KOPT-K1 (cell line): ENCODE results near the gene GAD2.

Experiments
- H3K27ac ChIP-seq: fragments of 200-600 bp; sonication (generic); 2 replicates; pipeline ENCODE4 v1.5.1; 2016; ENCODE audit warnings: antibody characterized with exemption, mild to moderate bottlenecking, low read depth, low read length; ENCODE audit not compliant: poor library complexity, severe bottlenecking
- H3K36me3 ChIP-seq: fragments of 200-600 bp; sonication (generic); 2 replicates; pipeline ENCODE4 v1.5.1; 2017; ENCODE audit warnings: antibody characterized with exemption, mild to moderate bottlenecking, low read length, moderate library complexity; ENCODE audit not compliant: insufficient read depth
- H3K9me3 ChIP-seq: fragments of 200-600 bp; sonication (generic); 2 replicates; pipeline ENCODE4 v1.5.1; 2017; ENCODE audit warnings: antibody characterized with exemption, low read length, mild to moderate bottlenecking; ENCODE audit not compliant: insufficient read depth, poor library complexity, severe bottlenecking

GAD2 gene

GRCh38 chr10:26216585-26217395 lies at the start of gene GAD2:
Gene GAD2 (plus strand): TSS chr10:26216774. CDS start chr10:26216810, 36 bp downstream.
- H3K9me3 ChIP-seq: peaks cover 25% of the 10 kb centered on the region
- no peak within 1 kb of the TSS for H3K27ac ChIP-seq
- no peaks in the 10 kb centered on the region for H3K36me3 ChIP-seq

- Histone ChIP-seq H3K9me3 (no peaks in the 10 kb centered on the region), H3K27ac (no peak overlapping the region), H3K36me3 (no peaks in the 10 kb centered on the region)
These were observed 47.1 kb upstream of the GAD2 start for GRCh38 chr10:26169466-26169865.

GRCh38 chr10:26172131-26172530 lies 44.4 kb upstream of the GAD2 start:
- Histone ChIP-seq H3K27ac (no peak overlapping the region), H3K36me3 (no peaks in the 10 kb centered on the region), H3K9me3 (no peaks in the 10 kb centered on the region)

- Histone ChIP-seq H3K9me3 (no peaks in the 10 kb centered on the region), H3K36me3 (no peaks in the 10 kb centered on the region), H3K27ac (no peak overlapping the region)
These were observed 42.7 kb upstream of the GAD2 start for GRCh38 chr10:26173837-26174236.

- H3K27ac ChIP-seq: no peak overlapping the region
These were observed 39.2 kb upstream of the GAD2 start for GRCh38 chr10:26177341-26177740.

GRCh38 chr10:26194275-26194674 lies 22.3 kb upstream of the GAD2 start:
- no peaks in the 10 kb centered on the region for H3K9me3 ChIP-seq
- H3K36me3 ChIP-seq: no peaks in the 10 kb centered on the region
- H3K27ac ChIP-seq: no peak overlapping the region

More at GRCh38 chr10:26177341-26177740, 39.2 kb upstream of the GAD2 start:
- Histone ChIP-seq H3K9me3 (no peaks in the 10 kb centered on the region), H3K36me3 (no peaks in the 10 kb centered on the region)

GRCh38 chr10:26197248-26197647 lies 19.3 kb upstream of the GAD2 start:
- no peaks in the 10 kb centered on the region for H3K9me3 ChIP-seq
- no peaks in the 10 kb centered on the region for H3K36me3 ChIP-seq
- H3K27ac ChIP-seq: no peak overlapping the region

- no peaks in the 10 kb centered on the region for H3K9me3 ChIP-seq
- no peak overlapping the region for H3K27ac ChIP-seq
- H3K36me3 ChIP-seq: no peaks in the 10 kb centered on the region
These were observed 18.5 kb upstream of the GAD2 start for GRCh38 chr10:26198119-26198518.

GRCh38 chr10:26199841-26200240 lies 16.7 kb upstream of the GAD2 start:
- Histone ChIP-seq H3K27ac (no peak overlapping the region), H3K9me3 (no peaks in the 10 kb centered on the region), H3K36me3 (no peaks in the 10 kb centered on the region)

- H3K36me3 ChIP-seq: no peaks in the 10 kb centered on the region
- peaks cover 11% of the 10 kb centered on the region for H3K9me3 ChIP-seq
- H3K27ac ChIP-seq: no peak overlapping the region
These were observed 11.4 kb upstream of the GAD2 start for GRCh38 chr10:26205223-26205622.

GRCh38 chr10:26211781-26212444 lies 4.7 kb upstream of the GAD2 start:
- Histone ChIP-seq H3K9me3 (peaks cover 19% of the 10 kb centered on the region), H3K27ac (no peak overlapping the region), H3K36me3 (no peaks in the 10 kb centered on the region)

- Histone ChIP-seq H3K27ac (no peak overlapping the region), H3K9me3 (peaks cover 22% of the 10 kb centered on the region)
These were observed 4.1 kb upstream of the GAD2 start for GRCh38 chr10:26212511-26212910.

GRCh38 chr10:26213157-26213800 lies 3.3 kb upstream of the GAD2 start:
- no peaks in the 10 kb centered on the region for H3K36me3 ChIP-seq
- H3K9me3 ChIP-seq: peaks cover 22% of the 10 kb centered on the region
- no peak overlapping the region for H3K27ac ChIP-seq

More at GRCh38 chr10:26212511-26212910, 4.1 kb upstream of the GAD2 start:
- no peaks in the 10 kb centered on the region for H3K36me3 ChIP-seq

- peaks cover 25% of the 10 kb centered on the region for H3K9me3 ChIP-seq
- no peak overlapping the region for H3K27ac ChIP-seq
- no peaks in the 10 kb centered on the region for H3K36me3 ChIP-seq
These were observed 2.6 kb upstream of the GAD2 start for GRCh38 chr10:26214004-26214403.
